Stimulated activated CD8-positive, alpha-beta memory T cell treated with anti-CD3 and anti-CD28 coated beads, Interleukin-15, amount 100 ng/mL, for 24 hours (primary cell): ENCODE results near the gene KLHL26.

ENCODE experiments used
- DNase-seq: peaks from one replicate; pipeline ENCODE4 v3.0.0-alpha.2; 2020; ENCODE audit warnings: low read depth

Gene KLHL26

DNA sequence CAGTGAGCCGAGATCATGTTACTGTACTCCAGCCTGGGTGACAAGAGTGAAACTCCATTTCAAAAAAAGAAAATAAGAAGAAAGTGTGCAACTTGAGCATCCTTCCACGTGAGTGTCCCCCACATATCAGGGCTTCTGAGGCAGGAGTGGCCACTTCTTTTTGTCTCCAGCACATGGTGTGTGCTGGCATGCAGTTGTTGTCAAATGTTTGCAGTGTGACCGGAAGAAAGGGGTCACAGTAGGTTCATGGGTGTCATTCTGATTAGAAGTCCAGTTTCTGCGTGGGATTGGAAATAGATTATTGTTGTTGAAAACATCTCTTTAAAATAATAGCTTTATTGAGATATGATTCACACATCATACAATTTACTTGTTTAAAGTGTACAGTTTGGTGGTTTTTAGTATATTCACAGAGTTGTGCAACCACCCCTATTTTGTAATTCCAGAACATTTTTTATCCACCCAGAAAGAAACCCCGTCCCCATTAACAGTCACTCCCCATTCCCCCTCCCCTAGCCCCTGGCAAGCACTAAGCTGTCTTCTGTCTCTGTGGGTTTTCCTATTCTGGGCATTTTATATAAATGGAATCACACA, 48.9 kb downstream of the KLHL26 start:
- no peak for DNase-seq

DNA sequence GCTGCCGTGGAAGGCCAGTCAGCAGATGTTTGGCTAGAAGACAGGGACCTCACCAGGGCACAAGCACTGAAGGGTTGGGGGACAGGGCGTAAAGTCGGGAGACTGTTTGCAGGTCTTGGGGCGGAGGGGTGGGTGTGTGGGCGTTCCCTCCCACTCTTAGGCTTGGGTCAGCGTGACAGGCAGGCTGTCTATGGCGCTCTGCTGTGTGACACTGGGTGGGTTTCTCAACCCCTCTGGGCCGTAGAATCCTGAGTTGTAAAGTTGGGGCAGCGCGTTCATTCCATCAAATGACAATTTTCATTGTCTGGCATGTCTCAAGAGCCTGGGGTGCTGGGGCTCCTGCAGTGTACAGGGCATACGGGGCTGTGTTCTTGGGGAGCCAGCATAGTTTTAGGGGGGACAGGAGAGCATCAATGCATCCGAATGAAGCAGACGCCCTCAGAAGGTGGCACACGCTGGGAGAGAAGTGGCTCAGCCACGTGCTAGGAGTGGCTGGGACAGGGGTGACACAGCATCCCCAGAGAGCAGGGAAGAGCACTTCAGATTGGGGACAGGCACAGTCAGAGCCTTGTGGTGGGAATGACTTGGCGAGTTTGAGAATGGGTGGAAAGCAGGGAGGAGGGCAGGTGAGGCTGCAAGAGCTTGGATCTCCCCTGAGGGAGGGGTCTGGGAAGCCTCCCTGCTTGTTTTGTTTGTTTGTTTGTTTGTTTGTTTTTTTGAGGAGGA, 51.1 kb downstream of the KLHL26 start:
- no peak for DNase-seq

DNA sequence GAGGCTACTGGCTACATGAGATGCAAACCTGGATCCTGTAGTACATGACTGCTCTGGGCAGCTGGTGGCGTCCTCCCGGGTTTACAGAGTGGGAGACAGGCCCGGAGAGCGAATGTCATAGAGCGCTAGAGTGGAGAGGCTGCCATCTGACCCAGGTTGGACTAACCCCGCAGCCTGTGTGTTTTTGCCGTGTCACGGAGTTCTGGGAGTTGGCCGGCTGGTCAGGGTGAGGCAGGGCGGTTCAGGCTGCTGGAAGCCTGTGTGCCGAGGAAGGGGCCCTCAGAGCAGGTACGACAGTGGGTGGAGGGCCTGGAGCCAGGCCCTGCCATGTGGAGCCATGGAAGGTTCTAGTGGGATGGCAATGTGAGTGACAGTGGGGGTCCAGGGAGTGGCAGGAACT, 59.2 kb downstream of the KLHL26 start:
- DNase-seq, result no peak

DNA sequence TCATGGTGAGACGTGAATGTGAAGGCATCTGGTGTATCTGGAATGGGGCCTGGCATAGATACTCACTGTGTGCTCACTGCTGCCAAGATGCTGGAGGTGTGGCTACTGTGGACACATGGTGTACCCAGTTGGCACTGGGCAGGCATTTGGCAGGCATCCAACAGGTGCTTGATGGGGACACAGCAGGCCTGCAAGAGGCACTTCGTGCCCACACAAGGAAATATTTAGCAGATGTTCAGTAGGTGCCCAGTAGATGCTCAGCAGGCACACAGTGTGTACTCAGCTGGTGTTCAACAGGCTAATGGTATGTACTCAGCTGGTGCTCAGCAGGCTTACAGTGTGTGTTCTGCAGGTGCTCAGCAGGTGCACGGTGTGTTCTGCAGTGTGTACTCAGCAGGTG, 60.9 kb downstream of the KLHL26 start:
- no peak for DNase-seq

DNA sequence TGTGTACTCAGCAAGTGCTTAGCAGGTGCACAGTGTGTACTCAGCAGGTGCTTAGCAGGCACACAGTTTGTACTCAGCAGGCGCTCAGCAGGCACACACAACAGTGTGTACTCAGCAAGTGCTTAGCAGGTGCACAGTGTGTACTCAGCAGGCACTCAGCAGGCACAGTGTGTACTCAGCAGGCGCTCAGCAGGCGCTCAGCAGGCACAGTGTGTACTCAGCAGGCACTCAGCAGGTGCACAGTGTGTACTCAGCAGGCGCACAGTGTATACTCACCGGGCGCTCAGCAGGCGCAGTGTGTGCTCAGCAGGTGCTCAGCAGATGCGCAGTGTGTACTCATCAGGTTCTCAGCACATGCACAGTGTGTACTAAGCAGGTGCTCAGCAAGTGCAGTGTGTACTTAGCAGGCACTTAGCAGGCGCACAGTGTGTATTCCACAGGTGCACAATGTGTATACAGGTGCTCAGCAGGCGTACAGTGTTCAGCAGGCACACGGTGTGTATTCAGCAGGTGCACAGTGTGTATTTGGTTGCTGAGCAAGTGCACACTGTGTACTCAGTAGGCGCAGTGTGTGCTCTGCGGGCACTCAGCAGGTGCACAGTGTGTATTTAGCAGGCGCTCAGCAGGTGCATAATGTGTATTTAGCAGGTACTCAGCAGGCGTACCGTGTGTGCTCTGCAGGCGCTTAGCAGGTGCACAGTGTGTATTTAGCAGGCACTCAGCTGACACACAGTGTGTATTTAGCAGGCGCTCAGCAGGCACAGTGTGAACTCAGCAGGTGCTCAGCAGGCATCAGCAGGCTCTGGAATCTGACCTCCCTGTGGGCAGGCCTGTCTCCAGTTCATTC, 61.7 kb downstream of the KLHL26 start:
- no peak for DNase-seq

DNA sequence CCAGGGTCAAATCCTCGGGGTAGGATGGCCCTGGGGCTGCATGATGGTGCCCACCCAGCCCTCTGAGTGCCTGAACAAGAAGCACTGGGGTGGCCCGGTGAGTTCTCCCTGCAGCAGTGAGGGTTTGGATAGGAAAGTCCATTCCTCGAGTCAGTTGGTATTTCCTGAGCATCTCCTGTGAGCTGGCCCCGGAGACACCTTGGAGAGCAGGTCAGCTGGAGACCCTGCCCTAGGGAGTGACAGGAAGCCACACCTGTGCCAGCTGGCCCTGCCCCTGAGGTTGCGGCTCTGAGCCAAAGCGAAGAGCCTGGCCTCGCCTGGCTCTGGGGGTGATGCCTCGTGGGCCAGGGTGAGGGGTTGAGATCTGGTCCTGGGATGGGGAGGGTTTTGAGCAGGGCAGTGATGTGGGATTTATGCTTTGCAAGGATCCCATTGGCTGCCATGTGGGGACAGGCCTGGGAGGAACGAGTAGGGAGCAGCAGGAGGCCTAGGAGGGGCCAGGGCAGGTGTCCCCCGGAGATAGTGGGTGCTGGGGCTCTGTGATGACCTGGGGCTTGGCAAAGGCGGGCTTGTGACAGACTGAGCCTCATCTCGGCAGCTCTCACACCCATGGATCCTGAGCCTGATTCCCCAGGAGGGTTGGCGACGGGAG, 62.7 kb downstream of the KLHL26 start:
- no peak for DNase-seq

DNA sequence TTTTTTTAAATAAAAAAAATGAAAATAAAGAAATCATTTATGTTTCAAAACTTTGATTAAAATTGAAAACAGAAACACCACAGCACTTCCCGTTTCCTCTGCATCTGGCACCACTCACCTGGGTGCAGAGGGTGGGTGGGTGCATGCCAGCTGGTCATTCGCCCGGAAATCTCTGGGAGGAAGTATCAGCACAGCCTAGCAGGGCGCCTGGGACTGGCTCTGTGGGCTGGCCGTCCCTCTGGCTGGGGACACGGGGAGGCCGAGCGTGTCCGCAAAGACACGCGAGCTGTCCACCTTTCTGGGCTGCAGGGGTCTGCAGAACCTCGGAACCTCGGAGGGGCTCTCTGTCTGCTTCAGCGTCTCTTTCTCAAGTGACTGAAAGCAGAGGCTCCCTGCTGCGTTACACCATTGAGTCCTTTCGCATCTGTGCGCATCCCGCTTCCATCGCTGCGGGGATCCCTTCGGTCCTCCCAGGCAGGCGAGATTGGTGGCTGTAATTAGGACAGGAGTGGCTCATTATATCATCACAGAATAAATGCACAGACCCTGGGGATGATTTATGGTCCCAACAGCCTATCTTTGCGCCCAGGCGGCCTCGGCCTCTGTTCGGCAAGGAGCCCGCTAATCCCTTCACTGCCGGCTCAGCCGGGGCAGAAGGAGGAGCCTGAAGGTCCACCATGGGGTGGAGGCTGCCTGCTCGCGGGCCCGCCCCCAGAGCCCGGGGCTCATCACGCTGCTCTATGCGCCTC, 63.8 kb downstream of the KLHL26 start:
- DNase-seq, result peak; percentile 44

DNA sequence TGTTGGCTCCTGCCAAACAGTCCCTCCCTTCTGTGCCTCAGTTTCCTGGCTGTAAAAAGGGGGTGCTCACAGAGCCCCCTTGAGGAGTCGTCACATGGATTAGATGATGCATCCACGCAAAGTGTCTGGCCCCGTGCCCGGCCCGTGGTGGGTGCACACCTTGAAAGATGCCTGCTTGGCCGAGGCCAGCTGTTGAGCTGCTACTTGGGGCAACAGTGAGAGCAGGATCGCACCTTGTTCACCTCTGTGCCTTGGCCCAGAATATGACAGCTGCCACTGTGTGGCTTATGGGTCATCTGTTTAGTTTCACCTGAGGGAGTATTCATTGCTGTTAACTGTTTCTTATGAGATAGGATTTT, 64.4 kb downstream of the KLHL26 start:
- DNase-seq, result no peak

DNA sequence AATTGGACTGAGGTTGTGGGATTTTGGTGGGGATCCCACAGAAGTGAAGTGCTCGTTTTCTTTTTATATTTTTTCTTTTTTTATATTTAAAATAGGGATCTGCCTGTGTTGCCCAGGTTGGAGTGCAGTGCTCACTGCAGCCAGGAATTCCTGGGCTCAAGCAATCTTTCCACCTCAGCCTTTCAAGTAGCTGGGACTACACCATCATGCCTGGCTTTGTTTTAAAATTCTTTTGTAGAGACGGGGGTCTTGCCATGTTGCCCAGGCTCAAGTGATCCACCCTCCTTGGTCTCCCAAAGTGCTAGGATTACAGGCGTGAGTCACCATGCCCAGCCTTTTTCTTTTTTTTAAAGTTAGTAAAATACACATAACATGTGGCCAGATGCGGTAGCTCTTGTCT, 67.2 kb downstream of the KLHL26 start:
- DNase-seq, result no peak

DNA sequence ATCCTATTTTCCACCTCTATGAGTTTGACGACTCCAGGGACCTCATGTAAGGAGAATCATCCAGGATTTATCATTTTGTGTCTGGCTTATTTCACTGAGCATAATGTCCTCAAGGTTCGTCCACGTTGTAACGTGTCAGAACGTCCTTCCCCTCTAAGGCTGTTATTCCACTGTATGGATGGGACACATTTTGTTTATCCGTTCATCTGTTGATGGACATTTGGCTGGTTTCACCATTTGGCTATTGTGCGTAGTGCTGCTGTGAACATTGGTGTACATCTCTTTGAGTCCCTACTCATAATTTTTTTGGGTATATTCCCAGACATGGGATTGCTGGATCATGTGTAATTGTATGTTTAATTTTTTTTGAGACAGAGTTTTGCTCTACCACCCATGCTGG, 68.1 kb downstream of the KLHL26 start:
- no peak for DNase-seq

DNA sequence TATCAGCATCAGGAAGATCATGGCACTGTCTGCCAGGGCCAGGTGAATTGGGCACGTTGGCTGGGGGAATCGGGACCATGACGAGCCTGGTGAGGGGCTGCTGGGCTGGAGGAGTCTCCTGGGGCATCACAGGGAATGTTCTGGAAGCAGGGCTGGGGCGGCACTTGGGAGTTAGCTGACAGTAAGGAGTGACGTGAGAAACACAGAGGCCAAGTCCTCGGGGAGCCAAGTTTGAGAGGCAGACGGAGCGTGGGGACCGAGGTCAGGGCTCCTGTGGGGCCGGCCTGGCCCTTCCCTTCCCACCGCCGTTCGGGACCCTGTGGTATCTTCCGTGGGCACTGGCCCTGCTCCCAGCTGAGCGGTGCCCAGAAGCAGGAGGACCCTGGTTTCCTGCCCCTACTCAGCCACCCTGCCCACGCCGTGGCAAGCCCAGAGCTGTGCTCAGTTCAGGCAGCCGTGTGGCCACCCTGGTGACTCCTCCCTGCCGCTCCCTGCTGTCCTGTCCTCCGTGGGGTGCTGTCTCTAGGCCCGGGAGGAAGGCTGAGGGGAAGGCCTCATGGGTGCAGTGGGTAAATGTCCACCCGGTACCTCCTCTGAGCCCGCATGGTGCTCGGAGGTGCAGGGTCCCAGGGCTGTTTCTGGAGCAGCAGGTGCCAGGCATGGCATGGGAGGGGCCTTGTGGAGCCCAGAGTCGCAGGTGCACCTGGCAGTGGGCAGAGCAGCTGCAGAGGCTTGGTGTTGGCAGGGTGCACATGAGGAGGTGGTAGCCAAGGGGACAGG, 71.8 kb downstream of the KLHL26 start:
- DNase-seq, result no peak

DNA sequence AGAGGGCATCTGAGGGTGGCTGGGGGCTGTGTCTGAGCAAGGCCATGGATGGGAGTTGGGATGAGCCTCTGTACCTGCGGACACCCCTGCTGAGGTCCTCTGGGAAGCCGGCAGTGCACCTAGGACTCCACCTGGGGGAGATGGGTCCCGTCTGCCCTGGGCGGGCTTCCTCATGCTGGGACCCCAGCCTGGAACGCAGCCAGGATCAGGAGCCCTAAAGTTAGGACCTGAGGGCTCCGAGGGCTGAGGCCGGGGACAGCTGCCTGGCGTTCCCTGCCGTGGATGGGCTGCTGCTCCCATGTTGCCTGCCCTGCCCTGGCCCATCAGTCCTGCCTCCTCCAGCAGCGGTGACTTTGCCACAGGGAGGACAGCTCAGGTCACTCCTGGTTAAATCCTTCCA, 72.7 kb downstream of the KLHL26 start:
- DNase-seq, result no peak

DNA sequence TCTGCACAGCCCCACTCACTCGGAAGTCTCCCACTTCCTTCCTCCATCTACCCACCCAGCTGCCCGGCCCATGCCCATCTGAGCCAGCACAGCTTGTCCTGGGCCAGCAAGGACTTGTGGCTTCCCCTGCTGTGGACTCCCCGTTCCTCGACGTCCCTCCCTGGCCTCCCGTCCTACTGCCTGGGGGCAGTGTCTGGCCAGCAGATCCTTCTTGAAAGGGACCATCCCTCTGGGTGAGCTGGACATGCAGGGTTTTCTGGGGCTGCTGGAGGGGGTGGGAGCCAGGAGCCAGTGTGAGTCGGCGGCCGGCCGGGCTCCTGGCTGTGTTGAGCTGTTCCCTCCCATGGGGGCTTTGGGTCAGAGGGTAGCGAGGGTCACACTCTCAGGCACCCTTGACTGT, 73.4 kb downstream of the KLHL26 start:
- DNase-seq, result no peak

DNA sequence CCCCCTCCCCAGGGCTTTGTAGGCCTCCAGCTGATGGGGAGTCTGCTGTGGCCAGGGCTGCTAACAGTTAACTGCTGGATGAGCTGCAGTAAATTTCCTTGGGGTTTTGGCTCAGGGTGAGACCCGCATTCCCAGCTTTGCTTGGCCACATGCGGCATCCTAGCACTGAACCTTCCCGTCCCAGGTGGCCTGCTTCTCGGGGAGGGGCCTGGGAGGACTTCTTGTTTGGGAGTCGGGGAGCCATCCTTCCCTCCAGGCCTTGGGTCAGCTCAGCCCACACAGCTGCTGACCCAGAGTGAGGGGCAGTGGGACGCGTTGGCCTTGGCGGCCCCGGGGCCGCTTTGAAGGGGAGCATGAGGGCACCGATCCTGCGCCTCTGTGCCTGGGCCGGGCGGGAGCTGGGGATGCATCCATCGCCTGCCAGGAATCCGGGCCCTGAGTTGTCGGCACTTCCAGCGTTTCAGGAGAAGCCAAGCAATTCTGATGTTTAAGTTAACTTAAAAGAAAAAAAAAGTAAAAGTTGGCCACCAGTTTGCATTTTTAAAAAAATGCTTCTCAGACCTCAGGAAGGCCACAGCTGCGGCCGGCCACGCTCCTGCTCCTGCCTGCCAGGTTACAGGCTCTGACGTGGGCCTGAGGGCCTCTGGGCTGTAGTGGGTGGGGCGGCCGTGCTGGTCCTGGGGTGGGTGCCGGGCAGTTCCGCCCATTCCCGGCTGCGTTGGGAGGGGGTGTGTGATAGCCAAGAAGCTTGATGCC, 74.3 kb downstream of the KLHL26 start:
- no peak for DNase-seq

DNA sequence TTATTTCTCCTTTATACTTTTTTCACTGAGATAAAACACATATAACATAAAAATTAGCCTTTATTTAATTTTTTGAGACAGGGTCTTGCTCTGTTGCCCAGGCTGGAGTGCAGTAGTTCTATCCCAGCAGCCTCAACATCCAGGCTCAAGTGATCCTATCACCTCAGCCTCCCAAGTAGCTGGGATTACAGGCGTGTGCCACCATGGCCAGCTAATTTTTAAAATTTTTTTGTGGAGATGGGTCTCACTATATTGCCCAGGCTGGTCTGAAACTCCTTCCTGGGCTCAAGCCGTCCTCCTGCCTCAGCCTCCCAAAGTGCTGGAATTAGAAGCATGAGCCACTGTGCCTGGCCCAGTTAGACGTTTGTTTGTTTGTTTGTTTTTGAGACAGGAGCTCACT, 75.1 kb downstream of the KLHL26 start:
- DNase-seq, result no peak

DNA sequence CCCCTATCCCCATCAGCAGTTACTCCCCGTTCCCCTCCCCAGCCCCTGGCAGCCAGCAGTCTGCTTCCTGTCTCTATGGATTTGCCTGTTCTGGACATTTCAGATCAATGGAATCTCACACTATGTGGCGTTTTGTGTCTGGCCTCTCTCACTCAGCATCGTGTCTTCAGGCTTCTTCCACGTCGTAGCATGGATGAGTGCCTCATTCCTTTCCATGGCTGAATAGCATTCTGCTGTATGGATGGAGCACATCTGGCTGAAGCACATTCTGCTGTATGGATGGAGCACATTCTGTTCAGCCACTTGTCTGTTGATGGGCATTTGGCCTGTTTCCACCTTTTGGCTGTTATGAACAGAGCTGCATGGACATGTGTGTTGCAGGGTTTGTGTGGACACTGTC, 76.2 kb downstream of the KLHL26 start:
- no peak for DNase-seq

DNA sequence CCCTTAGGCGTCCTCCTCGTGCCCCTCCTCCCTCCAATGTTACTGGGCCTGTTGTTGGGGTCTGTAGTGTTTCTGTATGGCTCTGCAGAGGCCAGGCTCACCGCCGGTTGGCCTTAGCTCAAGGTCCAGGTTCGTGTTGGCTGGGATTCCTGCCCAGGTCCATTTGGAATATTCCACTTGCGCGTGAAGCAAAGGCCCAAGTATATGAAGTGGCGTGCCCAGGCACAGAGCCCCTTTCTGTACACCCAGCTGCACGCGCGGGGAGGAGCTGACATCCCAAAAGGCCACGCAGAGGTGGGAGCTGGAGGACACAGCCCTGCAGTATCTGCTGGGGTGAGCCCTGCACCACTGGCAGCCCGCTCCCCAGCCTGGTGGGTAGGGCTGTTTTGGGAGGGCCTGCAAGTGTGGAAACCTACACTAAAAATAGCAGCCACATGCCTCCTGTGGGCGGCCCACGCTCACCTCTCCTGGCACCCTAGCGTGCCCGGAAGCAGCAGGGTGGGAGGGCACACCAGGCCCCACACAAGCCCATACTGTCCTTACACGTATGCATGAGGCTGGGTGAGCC, 76.8 kb downstream of the KLHL26 start:
- DNase-seq, result no peak

DNA sequence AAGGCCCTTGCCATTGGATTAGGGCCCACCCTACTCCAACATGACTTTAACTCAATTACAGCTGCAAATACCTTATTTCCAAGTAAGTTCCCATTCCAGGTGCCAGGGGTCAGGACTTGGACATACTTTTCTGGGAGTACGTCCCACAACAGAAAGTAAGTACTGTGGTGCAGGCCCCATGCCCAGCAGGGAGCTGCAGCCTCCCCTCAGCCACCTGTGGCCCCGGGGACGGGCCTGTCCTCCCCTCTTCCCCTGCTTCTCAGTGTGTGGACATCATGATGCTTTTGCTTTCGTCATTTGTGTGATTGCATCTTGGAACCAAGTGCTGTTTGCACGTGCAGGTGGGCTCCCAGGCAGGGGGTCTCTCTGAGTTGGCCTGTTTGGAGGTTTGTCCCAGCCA, 78.6 kb downstream of the KLHL26 start:
- no peak for DNase-seq

DNA sequence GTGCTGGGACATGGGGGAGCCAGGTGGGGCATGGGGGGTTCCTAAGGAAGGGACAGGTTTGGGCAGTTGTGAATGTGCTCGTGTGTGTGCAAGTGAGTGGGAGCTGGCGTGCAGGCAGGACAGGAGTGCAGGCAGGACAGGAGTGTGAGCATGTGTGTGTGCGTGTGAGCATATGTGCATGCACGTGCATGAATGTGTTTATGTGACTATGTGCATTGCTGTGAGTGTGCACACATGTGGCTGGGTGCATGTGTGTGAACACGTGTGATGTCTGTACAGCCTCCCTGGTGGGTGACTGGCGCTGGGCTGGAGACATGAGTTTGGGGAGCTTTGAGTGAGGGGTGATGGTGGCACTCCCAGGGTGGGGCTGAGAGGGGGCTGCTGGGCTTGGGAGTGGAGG, 80.0 kb downstream of the KLHL26 start:
- no peak for DNase-seq

DNA sequence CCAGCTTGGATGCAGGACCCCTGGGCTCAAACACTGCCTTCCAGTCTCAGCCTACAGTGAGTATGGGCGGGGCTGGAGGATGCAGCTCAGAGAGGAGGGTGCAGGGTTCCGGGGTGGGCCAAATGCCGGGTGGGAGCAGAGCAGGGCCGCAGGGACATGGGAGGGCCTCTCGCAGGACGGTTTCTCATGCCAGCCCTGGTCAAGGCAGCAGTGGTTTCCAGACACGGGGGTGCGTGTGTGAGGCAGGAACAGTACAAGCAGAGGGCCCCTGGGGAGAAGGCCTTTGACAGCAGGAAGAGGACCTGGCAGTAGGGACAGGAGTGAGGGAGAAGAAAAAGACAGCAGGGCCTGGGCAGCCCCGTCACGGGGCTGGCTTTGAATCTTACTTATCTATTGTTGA, 80.8 kb downstream of the KLHL26 start:
- no peak for DNase-seq
